SW480 (cell line): ENCODE data around the gene PXN.

Experiments
- DNase-seq: peaks from one replicate; pipeline ENCODE4 v3.0.0-alpha.2; 2016; ENCODE audit warnings: low spot score

Gene PXN

DNA sequence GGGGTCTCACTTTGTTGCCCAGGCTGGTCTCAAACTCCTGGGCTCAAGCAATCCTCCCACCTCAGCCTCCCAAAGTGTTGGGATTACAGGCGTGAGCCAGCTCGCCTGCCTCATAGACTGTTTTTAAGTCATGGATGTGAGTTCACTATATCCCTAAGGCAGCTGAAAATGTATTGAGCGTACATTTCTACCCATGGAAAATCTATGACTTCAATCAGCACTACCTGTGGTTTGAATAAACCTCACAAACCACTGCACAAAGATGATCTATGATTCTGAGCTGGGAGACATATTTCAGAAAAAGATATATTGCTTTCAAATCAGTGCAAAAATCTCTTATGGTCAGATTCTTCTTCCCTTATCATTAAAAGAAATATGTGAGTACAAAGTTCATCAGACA is 93.5 kb downstream of the PXN start:
- no peak for DNase-seq

DNA sequence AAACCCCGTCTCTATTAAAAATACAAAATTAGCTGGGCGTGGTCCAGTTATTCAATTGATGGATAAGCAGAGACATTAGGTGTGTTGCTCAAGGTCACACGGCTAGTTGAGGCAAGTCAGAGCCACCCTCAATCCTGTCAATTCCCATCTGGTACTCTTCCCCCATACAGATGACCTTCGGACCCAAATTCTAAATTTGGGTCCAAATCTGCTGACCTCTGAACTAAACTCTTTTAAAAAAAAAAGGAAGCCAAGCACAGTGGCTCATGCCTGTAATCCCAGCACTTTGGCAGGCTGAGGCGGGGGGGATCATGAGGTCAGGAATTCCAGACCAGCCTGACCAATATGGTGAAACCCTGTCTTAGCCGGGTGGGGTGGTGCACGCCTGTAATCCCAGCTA is 94.9 kb downstream of the PXN start:
- no peak for DNase-seq

DNA sequence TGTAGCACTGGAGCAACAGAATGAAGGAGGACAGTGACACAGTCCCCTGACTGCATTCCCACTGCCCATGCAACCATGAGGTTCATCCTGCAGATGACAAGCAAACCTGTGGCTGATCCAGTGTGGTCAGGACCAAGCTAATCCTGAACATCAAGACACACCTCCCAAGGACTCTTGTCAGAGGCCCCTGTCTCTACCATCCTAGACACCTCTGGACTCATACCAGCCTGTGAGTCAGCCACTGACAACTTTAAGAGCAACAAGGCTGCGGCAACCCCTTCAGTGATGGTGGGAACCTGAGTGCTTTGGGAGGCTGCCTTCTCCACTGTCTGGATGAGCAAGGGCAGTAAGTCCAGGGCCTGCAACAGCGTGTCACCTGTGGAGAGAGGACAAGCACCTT is 95.6 kb downstream of the PXN start:
- DNase-seq: no peak

GRCh38 chr12:120168337-120168736 is 97.2 kb downstream of the PXN start:
- DNase-seq: no peak

DNA sequence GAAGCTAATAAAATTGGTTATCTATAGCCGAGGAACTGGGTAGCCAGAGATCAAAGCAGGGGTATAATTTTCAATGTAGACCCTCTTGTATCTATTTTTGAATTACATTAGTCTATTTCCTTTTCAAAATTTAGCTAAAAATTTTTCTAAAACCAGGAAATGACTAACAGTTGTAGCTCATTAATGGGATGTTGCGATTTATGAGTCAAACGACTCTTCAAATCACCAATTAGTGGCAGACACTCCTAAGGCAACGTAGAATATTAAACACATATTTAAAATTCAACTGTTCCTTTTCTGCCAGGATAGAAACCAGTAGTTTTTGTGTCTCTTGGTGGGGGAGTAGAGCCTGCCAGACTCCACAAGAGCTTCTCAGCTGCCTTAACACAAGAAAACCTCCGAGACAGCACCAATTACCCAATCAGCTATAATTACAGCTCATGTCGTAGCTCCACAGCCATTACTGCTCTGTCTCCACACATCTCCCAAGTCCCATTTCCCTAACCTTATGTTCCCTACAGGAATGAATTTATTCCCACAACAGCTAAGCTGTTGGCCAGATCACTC is 97.9 kb downstream of the PXN start:
- DNase-seq: no peak

GRCh38 chr12:120164293-120164692 is 101.2 kb downstream of the PXN start:
- no peak for DNase-seq

GRCh38 chr12:120162763-120163162 is 102.8 kb downstream of the PXN start:
- no peak for DNase-seq

- no peak for DNase-seq
Measured at GRCh38 chr12:120161852-120162251, 103.7 kb downstream of the PXN start.
